NCI-H69 (cell line): ENCODE data around the gene PIAS1.
A peak's percentile ranks its signal among the peaks of the same experiment; 100 is the strongest.
"Not testable (repeated sequence)": the region's sequence is repeated elsewhere in the genome, so short reads cannot be mapped to it uniquely, and the experiment has no call there.

ENCODE experiments used
- DNase-seq: peaks from one replicate; lab custom pipeline; 2025; lab: John Stamatoyannopoulos, UW

Gene PIAS1

GRCh38 chr15:68034719-68035293 is 19.3 kb upstream of the PIAS1 start:
- DNase-seq: no peak

- DNase-seq: no peak
Measured at GRCh38 chr15:68038246-68038645, 15.9 kb upstream of the PIAS1 start.

- no peak for DNase-seq
Measured at GRCh38 chr15:68040144-68040543, 14.0 kb upstream of the PIAS1 start.

GRCh38 chr15:68042156-68042854 is 11.8 kb upstream of the PIAS1 start:
- DNase-seq: peak; percentile 64

- peak; percentile 56 for DNase-seq
Measured at GRCh38 chr15:68042855-68043222, 11.3 kb upstream of the PIAS1 start.

GRCh38 chr15:68045289-68046265 is 8.5 kb upstream of the PIAS1 start:
- no peak for DNase-seq

GRCh38 chr15:68047826-68048225 is 6.3 kb upstream of the PIAS1 start:
- no peak for DNase-seq

DNA sequence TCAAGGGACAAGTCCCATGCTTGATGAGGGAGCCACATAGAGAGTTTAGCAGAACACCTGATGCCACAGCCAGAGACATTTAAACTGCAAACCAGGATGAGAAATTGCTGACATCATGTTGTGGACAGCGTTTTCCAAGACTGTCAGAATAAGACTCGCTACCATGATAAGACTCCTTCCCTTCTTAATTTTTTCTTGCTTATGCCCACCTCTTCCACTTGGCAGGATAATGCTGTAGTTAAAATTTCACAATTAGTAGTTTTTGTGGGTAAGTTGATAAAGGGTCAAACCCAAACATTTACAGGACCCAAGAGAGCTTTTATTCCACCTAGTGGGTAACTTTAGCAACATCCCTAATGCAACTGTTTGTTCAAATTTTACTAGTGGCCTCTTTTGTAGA is 3.0 kb upstream of the PIAS1 start:
- no peak for DNase-seq

- DNase-seq: no peak
Measured at GRCh38 chr15:68051907-68052306, 2.2 kb upstream of the PIAS1 start.

DNA sequence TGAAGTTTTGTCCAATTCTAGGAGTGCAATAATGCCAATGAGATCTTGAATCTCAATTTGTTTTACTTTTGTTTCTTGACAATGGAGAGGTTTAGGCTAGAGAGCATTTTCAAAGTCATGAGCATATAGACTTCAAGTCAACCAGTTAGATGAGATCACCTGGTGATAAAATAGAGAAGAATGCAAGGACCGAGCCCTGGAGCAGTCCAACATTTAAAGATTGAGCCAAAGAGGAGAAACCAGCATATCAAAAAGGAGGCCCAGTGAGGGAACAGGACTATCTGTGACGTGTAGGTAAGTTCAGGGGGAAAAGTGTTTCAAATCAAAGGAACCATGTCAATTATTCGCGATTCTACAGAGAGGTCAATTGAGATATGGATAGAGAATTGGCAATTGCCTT is 1.7 kb upstream of the PIAS1 start:
- DNase-seq: no peak

DNA sequence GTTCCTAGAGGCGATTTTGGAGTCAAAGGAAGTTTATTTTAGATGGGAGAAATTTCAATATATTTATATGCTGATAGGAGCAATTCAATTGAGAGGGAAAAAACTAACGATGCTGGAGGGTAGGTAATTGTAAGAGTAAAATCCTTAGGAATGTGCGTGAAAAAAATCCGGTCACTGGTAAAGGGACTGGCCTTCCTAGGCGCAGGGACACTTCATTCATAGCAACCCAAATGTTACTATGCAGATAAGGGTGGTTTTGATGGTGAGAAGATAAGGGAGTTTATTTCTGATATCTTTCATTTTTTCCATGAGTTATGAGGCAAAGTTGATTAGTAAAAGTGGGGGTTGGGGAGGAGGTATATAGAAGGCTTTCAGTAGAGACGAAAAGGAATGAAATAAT is 1.1 kb upstream of the PIAS1 start:
- no peak for DNase-seq

GRCh38 chr15:68054628-68055223 is 611 bp downstream of the PIAS1 start:
- peak; percentile 82 for DNase-seq

DNA sequence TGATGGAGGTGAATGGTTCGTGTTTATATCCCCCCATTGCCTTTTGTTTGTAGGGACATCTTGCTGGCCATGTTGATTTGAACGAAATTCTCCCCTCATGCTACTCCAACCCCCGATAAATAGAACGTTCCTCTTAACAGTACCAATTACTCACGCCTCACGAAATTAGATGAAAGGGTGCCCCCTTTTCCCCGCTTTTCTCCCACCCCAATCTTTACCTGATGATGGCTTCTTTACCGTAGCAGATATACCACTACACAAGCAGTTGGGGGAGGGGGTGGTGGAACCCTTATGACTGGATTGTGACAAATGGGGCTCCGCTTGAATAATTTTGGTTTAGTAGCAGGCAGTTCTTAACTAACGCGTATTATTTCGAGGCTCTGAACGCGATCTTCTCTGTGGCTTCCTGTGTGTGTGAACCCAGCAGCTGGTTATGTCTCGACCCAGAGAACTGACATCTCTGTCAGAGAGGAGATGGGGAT is 1.1 kb downstream of the PIAS1 start:
- peak; percentile 66 for DNase-seq

GRCh38 chr15:68056097-68056865 is 2.2 kb downstream of the PIAS1 start:
- DNase-seq: peak; percentile 2

DNA sequence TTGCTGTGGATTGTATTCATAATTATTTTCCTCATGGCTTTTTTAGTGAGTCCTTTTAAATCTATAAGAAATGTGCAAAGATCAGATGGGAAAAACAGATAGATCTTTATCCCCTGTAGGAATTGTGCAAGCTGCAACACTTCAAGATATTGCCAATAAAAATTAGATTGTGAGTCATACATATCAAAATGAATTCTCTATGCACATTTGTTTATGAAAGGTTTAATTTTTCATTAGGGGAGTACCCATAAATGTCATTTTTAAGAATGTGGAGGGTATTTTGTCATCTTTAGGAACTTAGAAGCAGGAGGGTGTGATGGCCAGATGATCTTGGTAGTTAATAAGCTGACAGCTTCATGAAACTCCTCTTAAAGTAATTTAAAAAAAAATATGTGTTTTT is 2.9 kb downstream of the PIAS1 start:
- no peak for DNase-seq

DNA sequence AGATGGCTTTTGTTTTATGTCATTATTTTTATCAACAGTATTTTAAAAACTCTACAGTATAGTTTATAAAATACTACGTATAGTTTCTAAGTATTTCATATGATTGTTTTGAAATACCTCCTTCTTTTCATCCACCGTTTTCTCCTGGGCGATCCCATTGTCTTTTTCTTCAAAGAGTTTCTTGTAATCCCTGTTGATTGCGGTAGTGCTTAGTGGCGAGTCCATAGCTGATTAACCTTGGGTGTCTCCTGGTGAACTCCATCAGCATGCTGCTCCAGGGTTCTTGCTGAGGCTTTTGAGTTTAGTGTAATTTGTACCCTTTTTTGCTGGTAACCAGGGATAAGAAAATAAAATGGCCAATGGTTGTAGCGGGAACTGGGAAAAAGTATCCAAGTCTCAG is 3.6 kb downstream of the PIAS1 start:
- no peak for DNase-seq

- not testable (repeated sequence) for DNase-seq
Measured at GRCh38 chr15:68058970-68059369, 4.9 kb downstream of the PIAS1 start.

DNA sequence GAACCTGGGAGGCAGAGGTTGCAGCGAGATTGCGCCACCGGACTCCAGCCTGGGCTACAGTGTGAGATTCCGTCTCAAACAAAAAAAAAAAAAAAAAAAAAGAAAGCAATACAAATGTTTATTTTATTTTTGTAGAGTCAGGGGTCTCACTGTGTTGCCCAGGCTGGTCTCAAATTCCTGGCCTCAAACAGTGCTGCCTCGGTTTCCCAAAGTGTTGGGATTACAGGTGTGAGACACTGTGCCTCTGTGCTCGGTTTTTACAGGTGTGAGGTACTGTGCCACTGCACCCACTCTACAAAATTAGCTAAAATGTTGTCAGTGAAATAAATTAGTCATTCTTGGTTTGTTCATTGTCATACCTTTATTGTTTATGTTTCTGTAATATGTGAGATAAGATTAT is 5.5 kb downstream of the PIAS1 start:
- no peak for DNase-seq

GRCh38 chr15:68061171-68061570 is 7.1 kb downstream of the PIAS1 start:
- no peak for DNase-seq

GRCh38 chr15:68061602-68062001 is 7.5 kb downstream of the PIAS1 start:
- no peak for DNase-seq

DNA sequence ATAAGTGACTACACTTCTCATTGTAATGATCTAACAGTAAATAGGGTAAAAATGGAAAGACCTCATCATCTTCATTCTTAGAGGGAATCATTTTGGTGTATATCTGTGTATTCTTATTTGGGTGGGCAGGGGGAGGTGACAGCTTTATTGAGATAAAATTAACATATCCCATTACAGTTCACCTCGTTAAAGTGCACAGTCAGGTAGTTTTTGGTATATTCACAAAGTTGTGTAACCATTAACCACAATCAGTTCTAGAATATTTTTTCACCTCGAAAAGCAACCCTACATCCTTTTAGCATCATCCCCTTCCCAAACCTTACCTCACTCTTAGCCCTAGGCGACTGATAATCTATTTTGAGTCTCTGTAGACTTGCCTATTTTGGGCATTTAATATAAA is 8.1 kb downstream of the PIAS1 start:
- DNase-seq: no peak
